ENCODE measurements around the gene MRPS18A.

DNA sequence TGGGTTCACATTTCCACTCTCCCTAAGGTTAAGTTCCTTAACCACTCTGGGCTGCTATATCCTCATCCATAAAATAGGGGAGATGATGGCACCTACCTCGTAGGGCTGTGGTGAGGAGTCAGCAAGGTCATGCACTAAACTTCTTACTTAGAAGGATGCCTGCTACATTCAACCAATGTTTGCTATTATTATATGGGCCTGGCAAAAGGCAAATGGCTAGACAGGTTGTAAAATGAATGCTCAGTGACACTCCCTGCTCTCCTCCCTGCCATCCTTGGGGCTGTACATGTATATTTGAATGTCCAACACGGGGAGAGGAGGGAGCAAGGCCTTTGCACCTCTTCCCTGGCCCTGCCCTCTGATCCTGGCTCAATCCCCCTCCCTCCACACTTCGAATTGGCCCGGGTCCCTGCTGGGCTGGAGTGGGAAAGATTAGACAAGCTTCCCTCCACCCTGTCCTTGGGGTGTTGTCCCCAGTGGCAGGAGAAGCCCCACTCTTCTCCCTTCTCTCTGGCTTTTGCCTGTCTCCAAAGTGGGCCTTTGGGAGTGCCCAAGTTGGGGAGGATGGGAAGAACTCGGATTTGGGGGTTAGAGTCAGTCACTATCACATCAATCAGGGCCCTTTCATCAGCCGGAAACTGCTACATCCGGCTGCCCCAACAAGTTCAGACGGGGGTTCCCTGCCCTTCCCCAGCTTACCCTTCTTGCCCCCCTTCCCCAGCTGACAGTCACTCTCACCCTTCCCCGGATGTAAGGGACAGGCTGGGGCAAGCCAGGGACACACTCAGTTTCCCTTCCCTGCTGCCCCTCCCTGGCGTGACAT lies 46.1 kb upstream of the MRPS18A start:
- TF ChIP-seq, protein P1, sequence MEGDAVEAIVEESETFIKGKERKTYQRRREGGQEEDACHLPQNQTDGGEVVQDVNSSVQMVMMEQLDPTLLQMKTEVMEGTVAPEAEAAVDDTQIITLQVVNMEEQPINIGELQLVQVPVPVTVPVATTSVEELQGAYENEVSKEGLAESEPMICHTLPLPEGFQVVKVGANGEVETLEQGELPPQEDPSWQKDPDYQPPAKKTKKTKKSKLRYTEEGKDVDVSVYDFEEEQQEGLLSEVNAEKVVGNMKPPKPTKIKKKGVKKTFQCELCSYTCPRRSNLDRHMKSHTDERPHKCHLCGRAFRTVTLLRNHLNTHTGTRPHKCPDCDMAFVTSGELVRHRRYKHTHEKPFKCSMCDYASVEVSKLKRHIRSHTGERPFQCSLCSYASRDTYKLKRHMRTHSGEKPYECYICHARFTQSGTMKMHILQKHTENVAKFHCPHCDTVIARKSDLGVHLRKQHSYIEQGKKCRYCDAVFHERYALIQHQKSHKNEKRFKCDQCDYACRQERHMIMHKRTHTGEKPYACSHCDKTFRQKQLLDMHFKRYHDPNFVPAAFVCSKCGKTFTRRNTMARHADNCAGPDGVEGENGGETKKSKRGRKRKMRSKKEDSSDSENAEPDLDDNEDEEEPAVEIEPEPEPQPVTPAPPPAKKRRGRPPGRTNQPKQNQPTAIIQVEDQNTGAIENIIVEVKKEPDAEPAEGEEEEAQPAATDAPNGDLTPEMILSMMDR (IDR thresholded peaks at IDR 0.05) = no peak
- TF ChIP-seq EZH2 (IDR thresholded peaks at IDR 0.05) = no peak
- no peak for TF ChIP-seq EZH2phosphoT487 (IDR thresholded peaks at IDR 0.05)
